Activated B cell treated with CpG ODN at 0.5 μM for 24 hours (primary cell): ENCODE data around the gene NRIP1. TPM values are rescaled to one million over a fixed set of nuclear protein-coding genes. Genes with fewer than 3 reads are reported as not detected.

Experiments
- ATAC-seq: fragments of 200-7000 bp; cut with Tn5 transposase; one replicate; pipeline ENCODE4 v1.10.0; 2021; ENCODE audit warnings: low read depth, mild to moderate bottlenecking, moderate library complexity
- CTCF ChIA-PET: fragments of 350-600 bp; sonication (Branson Sonifier 250); formaldehyde crosslinking; loops from one replicate; lab custom pipeline; 2021; ENCODE audit warnings: antibody characterized with exemption; lab: Charles Lee
- POLR2A ChIA-PET: fragments of 350-600 bp; sonication (Branson Sonifier 250); formaldehyde crosslinking; loops from one replicate; lab custom pipeline; 2021; ENCODE audit warnings: antibody characterized with exemption; lab: Charles Lee
- DNase-seq: peaks from one replicate; pipeline ENCODE4 v3.0.0; 2022
- H3K27ac Mint-ChIP-seq: one replicate; pipeline ENCODE4 v1.8.0; 2020; ENCODE audit warnings: mixed read lengths
- H3K27me3 Mint-ChIP-seq: one replicate; pipeline ENCODE4 v1.8.0; 2021; ENCODE audit warnings: mixed read lengths
- H3K36me3 Mint-ChIP-seq: one replicate; pipeline ENCODE4 v1.8.0; 2021; ENCODE audit warnings: low read depth, mixed read lengths
- H3K4me1 Mint-ChIP-seq: one replicate; pipeline ENCODE4 v1.8.0; 2021; ENCODE audit warnings: mixed read lengths
- H3K4me3 Mint-ChIP-seq: one replicate; pipeline ENCODE4 v1.8.0; 2020; ENCODE audit warnings: mild to moderate bottlenecking, mixed read lengths
- H3K9me3 Mint-ChIP-seq: one replicate; pipeline ENCODE4 v1.8.0; 2020; ENCODE audit warnings: mixed read lengths
- CTCF ChIP-seq: fragments of 200-600 bp; IDR thresholded peaks from one replicate; pipeline ENCODE4 v1.8.0; 2022; ENCODE audit warnings: antibody characterized with exemption, mild to moderate bottlenecking
- intact Hi-C: fragments of 100-400 bp; cut with micrococcal nuclease; formaldehyde crosslinking; loops from one replicate; pipeline ENCODE4 v1.15.1; 2024
- total RNA-seq: library from RNA; stranded (reverse); gene quantifications from 2 replicates; pipeline ENCODE4 v1.2.3, GENCODE V29; 2022

Gene NRIP1
- total RNA-seq, 1 donor from 2014 or later: 26.6 TPM

- POLR2A ChIA-PET: no interaction called here
- no peak for DNase-seq
- no peak for TF ChIP-seq CTCF
- Mint-ChIP-seq H3K36me3 (peaks cover 19% of the 10 kb centered on the region), H3K4me3 (no peak overlapping the region), H3K9me3 (no peaks in the 10 kb centered on the region), H3K27me3 (no peaks in the 10 kb centered on the region), H3K27ac (no peak overlapping the region), H3K4me1 (peaks cover 35% of the 10 kb centered on the region)
- ATAC-seq: no peak
- CTCF ChIA-PET: no interaction called here
- intact Hi-C loops: no loop called here
These were observed 64.7 kb downstream of the NRIP1 start for GRCh38 chr21:15000081-15000480.

GRCh38 chr21:14998784-14999183, 66.0 kb downstream of the NRIP1 start:
- Mint-ChIP-seq H3K27me3 (no peaks in the 10 kb centered on the region), H3K36me3 (peaks cover 21% of the 10 kb centered on the region), H3K4me1 (peaks cover 28% of the 10 kb centered on the region), H3K4me3 (no peak overlapping the region), H3K27ac (no peak overlapping the region), H3K9me3 (no peaks in the 10 kb centered on the region)
- DNase-seq: no peak
- intact Hi-C loops: no loop called here
- CTCF ChIA-PET: no interaction called here
- POLR2A ChIA-PET: no interaction called here
- TF ChIP-seq CTCF: no peak
- no peak for ATAC-seq

- intact Hi-C loops: no loop called here
- ATAC-seq (no peak), DNase-seq (no peak)
- no peak overlapping the region for H3K27ac Mint-ChIP-seq
- H3K27me3 Mint-ChIP-seq: no peaks in the 10 kb centered on the region
- no peaks in the 10 kb centered on the region for H3K9me3 Mint-ChIP-seq
- ChIA-PET CTCF (no interaction called here), POLR2A (no interaction called here)
- H3K4me1 Mint-ChIP-seq: peaks cover 23% of the 10 kb centered on the region
- peaks cover 19% of the 10 kb centered on the region for H3K36me3 Mint-ChIP-seq
- no peak overlapping the region for H3K4me3 Mint-ChIP-seq
- no peak for TF ChIP-seq CTCF
These were observed 66.5 kb downstream of the NRIP1 start for GRCh38 chr21:14998336-14998735.

GRCh38 chr21:14995695-14996490, 68.9 kb downstream of the NRIP1 start:
- POLR2A ChIA-PET: no interaction called here
- ATAC-seq: no peak
- CTCF ChIA-PET: no interaction called here
- no peak for TF ChIP-seq CTCF
- Mint-ChIP-seq H3K9me3 (no peaks in the 10 kb centered on the region), H3K27ac (no peak overlapping the region), H3K27me3 (no peaks in the 10 kb centered on the region), H3K4me3 (no peak overlapping the region), H3K4me1 (peaks cover 19% of the 10 kb centered on the region), H3K36me3 (peaks cover 36% of the 10 kb centered on the region)
- intact Hi-C loops: no loop called here
- no peak for DNase-seq

- ATAC-seq: no peak
- no peak overlapping the region for H3K27ac Mint-ChIP-seq
- DNase-seq: no peak
- ChIA-PET CTCF (no interaction called here), POLR2A (no interaction called here)
- no peaks in the 10 kb centered on the region for H3K9me3 Mint-ChIP-seq
- H3K27me3 Mint-ChIP-seq: no peaks in the 10 kb centered on the region
- H3K36me3 Mint-ChIP-seq: peaks cover 40% of the 10 kb centered on the region
- no peak for TF ChIP-seq CTCF
- intact Hi-C loops: no loop called here
- H3K4me1 Mint-ChIP-seq: peaks cover 18% of the 10 kb centered on the region
- H3K4me3 Mint-ChIP-seq: no peak overlapping the region
These were observed 69.6 kb downstream of the NRIP1 start for GRCh38 chr21:14995226-14995625.
